Keratinocyte (primary cell): ENCODE data around the gene SARS1. TPM values are rescaled to one million over a fixed set of nuclear protein-coding genes. Genes with fewer than 3 reads are reported as not detected.

Source experiments
- DNase-seq: peaks from one replicate; pipeline ENCODE4 v3.0.0-alpha.2; 2011; ENCODE audit warnings: low read depth, missing footprints, low spot score
- FAIRE-seq: peaks from 2 replicates; lab custom pipeline; 2011; peaks lifted over from hg19 to GRCh38; lab: Jason Lieb, UNC
- H2AFZ ChIP-seq: 2 replicates; pipeline ENCODE4 v1.6.0; 2012; ENCODE audit warnings: low read length, control low read depth, inconsistent platforms; ENCODE audit not compliant: control insufficient read depth
- H3K27ac ChIP-seq: 2 replicates; pipeline ENCODE4 v1.5.1; 2011; ENCODE audit warnings: low read length; ENCODE audit not compliant: control insufficient read depth, insufficient read depth
- H3K27me3 ChIP-seq: 3 replicates; pipeline ENCODE4 v1.6.0; 2011; ENCODE audit warnings: low read length; ENCODE audit not compliant: control insufficient read depth, insufficient read depth; ENCODE audit errors: extremely low read depth
- H3K36me3 ChIP-seq, 2 experiments: 2 replicates in 1 of 2; 3 replicates in 1 of 2; pipeline ENCODE4 v1.5.1; 2011; ENCODE audit warnings: low read length in 2 of 2, mild to moderate bottlenecking in 1 of 2; ENCODE audit not compliant: control insufficient read depth in 2 of 2, insufficient read depth in 2 of 2; ENCODE audit errors: extremely low read depth in 1 of 2
- H3K4me1 ChIP-seq: 3 replicates; pipeline ENCODE4 v1.5.1; 2011; ENCODE audit warnings: low read length; ENCODE audit not compliant: control insufficient read depth, insufficient read depth; ENCODE audit errors: extremely low read depth
- H3K4me2 ChIP-seq: 3 replicates; pipeline ENCODE4 v1.6.0; 2011; ENCODE audit warnings: low read depth, low read length; ENCODE audit not compliant: control insufficient read depth, insufficient read depth; ENCODE audit errors: extremely low read depth
- H3K4me3 ChIP-seq, 3 experiments: fragments of 200-600 bp in 1 of 3; sonication (generic) in 1 of 3; 2 replicates in 2 of 3; 3 replicates in 1 of 3; pipeline ENCODE4 v1.5.1; 2011 to 2016; ENCODE audit warnings: low read length in 3 of 3, mild to moderate bottlenecking in 3 of 3, control low read depth in 2 of 3, inconsistent platforms in 1 of 3, low read depth in 1 of 3, mixed read lengths in 1 of 3, mixed run types in 1 of 3, moderate library complexity in 1 of 3; ENCODE audit not compliant: control insufficient read depth in 2 of 3, insufficient read depth in 2 of 3; ENCODE audit errors: extremely low read depth in 1 of 3
- H3K79me2 ChIP-seq: 2 replicates; pipeline ENCODE4 v1.6.0; 2012; ENCODE audit warnings: low read length; ENCODE audit not compliant: control insufficient read depth, insufficient read depth
- H3K9ac ChIP-seq: 3 replicates; pipeline ENCODE4 v1.6.0; 2011; ENCODE audit warnings: low read length; ENCODE audit not compliant: control insufficient read depth, insufficient read depth; ENCODE audit errors: extremely low read depth
- H3K9me1 ChIP-seq: 3 replicates; pipeline ENCODE4 v1.6.0; 2011; ENCODE audit warnings: low read length; ENCODE audit not compliant: control insufficient read depth, insufficient read depth; ENCODE audit errors: extremely low read depth
- H3K9me3 ChIP-seq: 2 replicates; pipeline ENCODE4 v1.5.1; 2012; ENCODE audit warnings: low read depth, low read length; ENCODE audit not compliant: control insufficient read depth
- H4K20me1 ChIP-seq: 3 replicates; pipeline ENCODE4 v1.6.0; 2011; ENCODE audit warnings: low read length; ENCODE audit not compliant: control insufficient read depth, insufficient read depth; ENCODE audit errors: extremely low read depth
- EZH2 ChIP-seq: IDR thresholded peaks from one replicate; pipeline ENCODE4 v1.6.1; 2012; ENCODE audit warnings: inconsistent platforms, mild to moderate bottlenecking, low read length, moderate library complexity
- dilution Hi-C: fragments of 300-500 bp; cut with MboI; formaldehyde crosslinking; loops from one replicate; pipeline ENCODE4 v1.7.0; 2020; ENCODE audit warnings: low sequenced_read_pairs; ENCODE audit not compliant: extremely low pct_ligation_motif_present
- polyA plus RNA-seq, 5 experiments: library from polyadenylated mRNA; depleted of rRNA in 3 of 5; stranded (reverse) in 3 of 5; stranded (forward) in 1 of 5; unstranded in 1 of 5; fragments of >200 nt; gene quantifications; 1 replicate in 1 of 5; 2 replicates in 3 of 5; 3 replicates in 1 of 5; pipeline versions ENCODE4 v1.2.1 to v1.2.3, GENCODE V29; 2011 to 2012; ENCODE audit warnings: missing spikeins in 2 of 5, low read depth in 1 of 5, low replicate concordance in 1 of 5
- TF ChIP-seq, protein P1 (sequence below), 3 experiments: IDR thresholded peaks in 1 of 3; conservative IDR thresholded peaks in 1 of 3; optimal IDR thresholded peaks in 1 of 3; 2 replicates in 2 of 3; 3 replicates in 1 of 3; pipeline versions ENCODE3 to v1.5.1; 2011; ENCODE audit warnings: low read length in 3 of 3, mild to moderate bottlenecking in 3 of 3, moderate library complexity in 2 of 3, control low read depth in 1 of 3, inconsistent platforms in 1 of 3; ENCODE audit not compliant: insufficient read depth in 2 of 3; ENCODE audit errors: extremely low read depth in 1 of 3

Gene SARS1
- polyA plus RNA-seq, 1 donor (not counting 4 experiments of a cell fraction or from before 2014, with no cell fraction given) = 203 TPM

DNA sequence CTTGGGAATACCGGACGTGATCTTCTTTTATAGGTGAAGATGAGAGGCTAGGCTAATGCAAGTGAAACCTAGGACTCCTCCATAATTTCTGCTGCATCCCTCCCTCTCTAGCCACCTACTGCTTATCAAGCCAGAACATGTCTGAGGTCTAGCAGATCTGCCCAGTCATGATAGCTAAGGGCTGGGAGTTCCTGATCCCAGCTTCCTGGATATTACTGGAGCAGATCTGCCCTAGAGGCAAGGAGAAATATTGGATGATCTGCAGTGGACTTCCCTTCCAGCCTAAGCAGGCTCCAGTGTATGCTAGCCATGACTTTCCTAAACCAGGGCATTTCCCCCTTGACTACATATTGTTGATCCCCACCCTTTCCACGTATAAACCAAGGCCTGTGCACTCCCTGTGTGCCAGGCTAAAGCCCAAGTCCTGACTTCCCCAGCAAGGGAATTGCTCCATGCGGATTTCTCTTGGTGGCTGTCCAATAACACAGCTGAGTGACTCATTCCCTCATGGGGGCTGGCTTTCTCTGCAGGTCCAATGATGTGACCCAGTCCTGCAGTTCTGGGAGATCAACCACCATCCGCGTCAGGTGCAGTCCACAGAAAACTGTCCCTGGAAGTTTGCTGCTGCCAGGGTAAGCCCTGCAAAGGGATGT is 15.5 kb upstream of the SARS1 start:
- H4K20me1 ChIP-seq = no peaks in the 10 kb centered on the region
- H3K36me3 ChIP-seq = no peaks in the 10 kb centered on the region
- H3K4me2 ChIP-seq = peak overlapping the region; percentile 81
- H3K4me3 ChIP-seq = peak overlapping the region in 2 of 3 experiments; percentile 5 to 43
- H3K79me2 ChIP-seq = no peaks in the 10 kb centered on the region
- DNase-seq = peak; percentile 95
- no peaks in the 10 kb centered on the region for H3K9me3 ChIP-seq
- dilution Hi-C loops = no loop called here
- TF ChIP-seq, protein P1, sequence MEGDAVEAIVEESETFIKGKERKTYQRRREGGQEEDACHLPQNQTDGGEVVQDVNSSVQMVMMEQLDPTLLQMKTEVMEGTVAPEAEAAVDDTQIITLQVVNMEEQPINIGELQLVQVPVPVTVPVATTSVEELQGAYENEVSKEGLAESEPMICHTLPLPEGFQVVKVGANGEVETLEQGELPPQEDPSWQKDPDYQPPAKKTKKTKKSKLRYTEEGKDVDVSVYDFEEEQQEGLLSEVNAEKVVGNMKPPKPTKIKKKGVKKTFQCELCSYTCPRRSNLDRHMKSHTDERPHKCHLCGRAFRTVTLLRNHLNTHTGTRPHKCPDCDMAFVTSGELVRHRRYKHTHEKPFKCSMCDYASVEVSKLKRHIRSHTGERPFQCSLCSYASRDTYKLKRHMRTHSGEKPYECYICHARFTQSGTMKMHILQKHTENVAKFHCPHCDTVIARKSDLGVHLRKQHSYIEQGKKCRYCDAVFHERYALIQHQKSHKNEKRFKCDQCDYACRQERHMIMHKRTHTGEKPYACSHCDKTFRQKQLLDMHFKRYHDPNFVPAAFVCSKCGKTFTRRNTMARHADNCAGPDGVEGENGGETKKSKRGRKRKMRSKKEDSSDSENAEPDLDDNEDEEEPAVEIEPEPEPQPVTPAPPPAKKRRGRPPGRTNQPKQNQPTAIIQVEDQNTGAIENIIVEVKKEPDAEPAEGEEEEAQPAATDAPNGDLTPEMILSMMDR (optimal IDR thresholded peaks at IDR 0.05 in 1 of 3, IDR thresholded peaks at IDR 0.05 in 1 of 3, conservative IDR thresholded peaks at IDR 0.05 in 1 of 3; ENCODE audit: extremely low read depth in 1 of 3, insufficient read depth in 2 of 3, low read length in 3 of 3) = no peak
- no peak for TF ChIP-seq EZH2
- H3K27me3 ChIP-seq = no peaks in the 10 kb centered on the region
- peak overlapping the region; percentile 88 for H3K27ac ChIP-seq
- peaks cover 24% of the 10 kb centered on the region for H3K4me1 ChIP-seq
- H3K9ac ChIP-seq = peak overlapping the region; percentile 20
- H2AFZ ChIP-seq = peak overlapping the region; percentile 59
- no peaks in the 10 kb centered on the region for H3K9me1 ChIP-seq
- peak; percentile 73 for FAIRE-seq

DNA sequence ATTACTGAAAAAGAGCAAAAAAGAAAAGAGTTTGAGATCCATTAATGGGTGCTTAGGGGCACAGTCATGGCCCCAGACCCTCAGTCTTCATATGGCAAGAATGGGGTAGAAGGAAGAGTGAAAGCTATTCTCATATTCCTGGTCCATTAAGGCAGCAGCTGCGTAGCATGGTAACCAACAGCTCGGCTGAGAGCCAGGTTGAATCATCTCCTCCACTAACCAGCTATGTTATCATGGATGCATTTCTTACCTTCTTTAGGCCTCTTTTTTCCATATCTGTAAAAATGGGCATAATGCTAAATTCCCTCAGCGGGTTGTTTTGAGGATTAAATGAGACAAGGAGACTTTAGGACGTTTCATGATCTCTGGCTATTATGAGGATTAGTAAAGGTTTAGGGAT is 15.0 kb upstream of the SARS1 start:
- TF ChIP-seq, protein P1 (optimal IDR thresholded peaks at IDR 0.05 in 1 of 3, IDR thresholded peaks at IDR 0.05 in 1 of 3, conservative IDR thresholded peaks at IDR 0.05 in 1 of 3; ENCODE audit: extremely low read depth in 1 of 3, insufficient read depth in 2 of 3, low read length in 3 of 3) = no peak
- TF ChIP-seq EZH2 = no peak
- Histone ChIP-seq H3K27ac (peak overlapping the region; percentile 88), H3K79me2 (no peaks in the 10 kb centered on the region), H3K4me2 (peak overlapping the region; percentile 81), H3K4me1 (peaks cover 24% of the 10 kb centered on the region), H3K9me1 (no peaks in the 10 kb centered on the region), H4K20me1 (no peaks in the 10 kb centered on the region), H3K36me3 (no peaks in the 10 kb centered on the region), H3K9me3 (no peaks in the 10 kb centered on the region), H3K4me3 (no peak overlapping the region), H3K9ac (no peak overlapping the region), H3K27me3 (no peaks in the 10 kb centered on the region), H2AFZ (no peak overlapping the region)
- FAIRE-seq (no peak), DNase-seq (no peak)
- dilution Hi-C loops = no loop called here
